ENCODE measurements around the gene SERPINB8.

The SERPINB8 gene

DNA sequence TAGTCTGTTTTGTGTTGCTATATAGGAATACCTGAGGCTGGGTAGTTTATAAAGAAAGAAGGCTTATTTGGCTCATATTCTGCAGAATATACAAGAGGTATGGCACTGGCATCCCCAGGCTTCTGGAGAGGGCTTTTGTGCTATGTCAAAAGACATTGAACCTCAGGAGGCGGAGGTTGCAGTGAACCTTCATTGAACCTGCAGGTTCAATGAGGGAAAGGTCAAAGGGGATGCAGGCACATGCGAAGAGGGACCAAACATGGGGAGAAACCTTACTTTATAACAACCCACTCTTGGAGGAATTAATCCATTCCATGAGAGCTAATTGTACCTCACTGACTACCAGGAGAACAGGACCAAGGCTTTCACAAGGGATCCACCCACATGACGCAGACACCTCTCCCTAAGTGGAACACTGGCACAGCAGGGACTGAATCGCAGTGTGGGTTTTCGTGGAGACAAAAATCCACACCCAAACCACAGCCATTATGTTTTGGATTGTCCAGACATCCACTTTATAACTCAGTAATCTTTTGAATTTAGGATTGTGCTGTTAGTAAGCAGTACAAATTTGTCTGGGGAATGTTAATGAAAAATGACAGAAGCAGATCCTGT is 4.1 kb upstream of the SERPINB8 start:
- DNase-seq = no peak

DNA sequence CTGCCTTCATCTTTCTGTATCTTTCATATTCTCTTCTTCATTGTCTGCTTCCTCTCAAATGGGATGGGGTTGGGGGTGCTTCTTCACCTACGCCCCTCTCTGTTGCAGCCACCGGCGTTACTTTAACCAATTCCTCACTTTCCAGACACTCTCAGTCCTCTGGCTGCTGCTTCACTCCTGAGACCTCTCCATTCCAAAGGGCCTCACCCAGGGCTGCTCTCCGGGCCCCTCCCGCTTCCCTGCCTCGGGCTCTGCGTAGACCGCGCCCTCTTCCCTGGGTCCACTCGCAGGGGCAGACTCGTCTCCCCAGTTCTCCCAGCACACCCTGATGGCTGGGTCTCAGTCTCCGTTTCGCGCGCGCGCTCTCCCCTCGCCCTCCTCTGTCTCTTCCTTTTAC is 926 bp downstream of the SERPINB8 start:
- DNase-seq = no peak

DNA sequence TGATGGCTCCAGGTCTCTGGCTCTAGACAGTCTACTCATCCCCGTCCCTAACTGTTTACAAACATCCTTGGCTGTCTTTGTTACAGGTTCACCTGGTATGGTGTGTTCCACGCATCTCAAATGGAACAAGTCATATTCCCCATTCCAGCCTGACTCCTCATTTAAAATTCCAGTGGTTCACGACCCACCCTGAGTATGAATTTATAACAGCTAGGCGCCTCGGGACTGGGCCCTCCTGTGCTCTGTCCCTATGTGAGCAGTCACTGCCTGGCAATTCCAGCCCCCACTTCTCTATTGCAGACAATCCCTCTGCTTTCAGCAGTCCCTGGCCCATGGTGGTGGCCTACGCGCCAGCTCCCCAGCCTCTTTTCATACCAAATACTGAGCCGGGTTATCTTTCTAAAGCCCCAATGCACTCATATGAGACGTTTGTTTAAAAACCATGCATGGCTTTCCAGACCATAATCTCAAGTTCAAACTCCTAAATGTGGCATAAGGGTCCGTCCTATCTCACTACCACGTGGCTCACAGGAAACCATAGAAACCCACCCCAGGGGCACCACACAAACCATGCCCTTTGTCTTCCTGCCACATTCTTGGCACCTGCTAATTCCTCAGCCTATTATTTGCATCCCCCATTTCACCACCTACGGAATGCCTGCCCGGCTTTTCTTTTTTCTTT is 1.6 kb downstream of the SERPINB8 start:
- no peak for DNase-seq

DNA sequence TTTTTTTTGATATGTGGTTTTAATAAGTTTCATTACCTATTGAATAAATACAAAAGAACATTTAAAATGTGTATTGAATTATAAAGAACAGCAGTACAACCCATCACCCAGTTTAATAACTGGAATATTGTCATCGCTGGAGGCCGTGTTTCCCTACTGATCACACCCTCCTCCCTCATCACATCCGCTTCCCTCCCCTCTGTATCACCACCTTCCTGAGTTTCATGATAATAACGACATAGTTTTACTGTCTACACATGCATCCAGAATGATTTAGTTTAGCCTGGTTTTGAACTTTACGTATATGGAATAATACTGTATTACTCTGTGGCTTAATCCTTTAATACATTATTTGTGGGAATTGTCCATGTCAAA is 2.1 kb downstream of the SERPINB8 start:
- no peak for DNase-seq

DNA sequence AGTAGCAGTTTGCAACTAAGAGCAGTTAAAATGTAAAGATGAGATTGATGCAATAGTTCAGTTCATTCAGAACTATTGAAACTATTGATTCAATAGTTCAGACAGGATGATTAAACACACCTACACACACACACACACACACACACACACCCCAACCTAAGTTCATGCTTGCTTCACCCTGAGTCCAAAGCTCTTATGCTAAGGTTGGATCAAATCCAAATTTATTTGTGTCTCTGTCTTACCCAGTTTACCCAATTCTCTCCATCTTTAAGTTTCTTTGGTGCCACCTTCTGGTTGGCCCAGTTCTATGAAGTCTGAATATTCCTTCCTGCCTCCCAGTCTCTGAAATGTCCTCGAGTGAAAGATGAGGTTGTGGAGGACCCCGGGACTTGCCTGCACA is 5.1 kb downstream of the SERPINB8 start:
- DNase-seq = no peak

DNA sequence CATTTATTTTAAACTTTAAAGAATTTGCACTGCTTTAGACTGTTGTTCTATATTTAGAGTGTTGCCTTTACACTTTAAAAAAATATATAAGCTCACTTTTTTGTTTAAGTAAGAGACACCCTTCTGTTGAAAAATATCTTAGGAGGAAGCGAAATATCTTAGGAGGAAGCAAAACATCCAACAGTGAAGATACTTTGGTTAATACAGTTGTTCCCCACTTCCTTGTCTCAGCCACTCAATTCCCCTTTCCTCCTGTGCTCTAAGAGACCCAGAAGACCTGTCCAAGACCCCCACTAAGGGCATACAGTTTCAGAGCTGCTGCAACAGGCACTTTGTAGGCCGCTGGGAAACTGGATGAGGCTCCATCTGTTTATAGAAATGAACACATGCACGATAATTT is 5.7 kb downstream of the SERPINB8 start:
- no peak for DNase-seq

DNA sequence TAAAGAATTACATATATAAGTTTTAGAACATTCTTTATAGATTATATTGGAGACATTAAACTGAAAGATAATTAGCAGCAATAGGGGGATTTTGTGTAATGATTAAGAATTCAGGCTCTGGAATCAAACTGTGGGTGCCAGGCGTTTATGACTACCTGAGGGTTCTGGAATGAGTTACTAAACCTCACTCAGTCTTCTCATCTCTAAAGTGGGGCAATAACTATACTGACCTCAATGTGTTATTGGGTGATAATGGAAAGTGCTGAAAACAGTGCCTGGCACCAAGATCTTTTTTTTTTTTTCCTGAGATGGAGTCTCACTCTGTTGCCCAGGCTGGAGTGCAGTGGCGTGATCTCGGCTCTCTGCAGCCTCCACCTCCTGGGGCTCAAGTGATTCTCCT is 7.2 kb downstream of the SERPINB8 start:
- DNase-seq = no peak

DNA sequence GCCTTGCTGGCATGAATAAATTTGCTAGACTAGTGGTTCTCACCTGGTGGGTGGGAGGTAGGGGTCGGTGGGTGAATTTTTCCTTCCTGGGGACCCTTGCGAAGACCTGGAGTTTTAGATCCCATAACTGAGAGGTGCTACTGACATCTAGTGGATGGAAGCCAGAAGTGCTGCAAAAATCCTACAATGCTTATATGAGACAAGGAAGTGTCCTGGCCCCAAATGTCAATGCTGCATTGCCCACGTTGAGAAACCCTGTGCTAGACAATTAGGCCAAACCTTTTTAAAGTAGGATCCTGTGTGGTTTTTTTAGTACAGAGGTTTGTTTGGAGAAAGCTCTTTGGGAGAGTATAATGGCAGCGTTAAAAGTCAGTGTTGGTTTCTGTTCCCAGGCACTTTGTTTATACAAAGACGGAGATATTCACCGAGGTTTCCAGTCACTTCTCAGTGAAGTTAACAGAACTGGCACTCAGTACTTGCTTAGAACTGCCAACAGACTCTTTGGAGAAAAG is 9.6 kb downstream of the SERPINB8 start:
- no peak for DNase-seq

DNA sequence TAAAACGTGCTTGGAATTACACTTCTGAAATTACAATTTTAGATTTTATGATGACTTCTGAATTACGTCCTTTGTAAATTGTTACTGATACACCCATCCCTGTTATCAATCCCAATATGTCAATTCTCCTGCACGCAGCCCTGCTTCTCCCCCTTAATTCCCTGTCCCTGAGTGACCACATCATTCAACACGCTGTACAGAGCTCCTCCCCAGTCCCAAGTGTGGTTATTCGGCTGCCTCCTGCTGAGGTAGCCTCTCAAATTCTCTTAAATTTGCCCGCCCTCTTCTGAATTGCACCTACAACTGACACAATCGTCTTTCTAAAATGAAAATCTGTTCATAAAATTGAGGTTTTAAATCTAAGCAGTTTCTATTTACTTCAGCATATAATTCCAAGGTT is 10.1 kb downstream of the SERPINB8 start:
- DNase-seq = no peak

DNA sequence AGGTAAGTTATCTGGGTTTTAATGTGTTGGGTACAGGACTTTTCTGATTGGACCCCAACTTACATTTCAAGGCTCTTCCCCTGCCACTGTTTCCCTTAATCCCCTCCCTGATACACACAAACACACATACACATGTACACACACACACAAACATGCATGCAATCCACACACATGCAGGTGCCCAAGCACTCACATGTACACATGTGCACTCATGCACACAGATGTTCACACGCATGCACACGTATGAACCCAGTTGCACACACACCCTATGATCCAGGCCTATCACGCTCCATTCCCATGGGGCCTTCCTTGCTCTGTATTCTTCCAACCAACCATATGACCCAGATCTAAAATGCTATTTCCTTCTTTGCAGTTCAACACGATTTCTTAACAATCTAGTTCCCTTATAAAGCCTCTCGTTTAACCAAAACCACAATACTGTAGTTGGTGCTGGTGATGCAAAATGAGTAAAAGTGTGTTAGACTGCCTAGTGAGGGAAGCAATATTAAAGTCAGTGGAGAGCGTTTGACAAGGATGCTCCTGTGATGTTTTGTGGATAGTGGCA is 11.1 kb downstream of the SERPINB8 start:
- no peak for DNase-seq

DNA sequence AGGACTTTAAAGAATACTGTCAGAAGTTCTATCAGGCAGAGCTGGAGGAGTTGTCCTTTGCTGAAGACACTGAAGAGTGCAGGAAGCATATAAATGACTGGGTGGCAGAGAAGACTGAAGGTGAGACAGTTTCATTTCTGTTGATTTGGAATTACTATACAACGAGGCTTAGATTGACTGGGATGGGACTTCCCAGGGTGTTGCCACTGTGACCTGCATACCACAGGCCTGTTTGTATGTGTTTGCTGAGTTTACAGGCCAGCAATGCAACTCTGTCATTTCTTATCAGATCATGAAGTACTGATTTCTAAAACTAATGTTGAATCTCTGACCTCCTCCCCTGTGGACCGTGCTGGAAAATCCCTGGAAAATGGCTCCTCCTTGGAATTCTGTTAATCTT is 11.8 kb downstream of the SERPINB8 start:
- DNase-seq = no peak

DNA sequence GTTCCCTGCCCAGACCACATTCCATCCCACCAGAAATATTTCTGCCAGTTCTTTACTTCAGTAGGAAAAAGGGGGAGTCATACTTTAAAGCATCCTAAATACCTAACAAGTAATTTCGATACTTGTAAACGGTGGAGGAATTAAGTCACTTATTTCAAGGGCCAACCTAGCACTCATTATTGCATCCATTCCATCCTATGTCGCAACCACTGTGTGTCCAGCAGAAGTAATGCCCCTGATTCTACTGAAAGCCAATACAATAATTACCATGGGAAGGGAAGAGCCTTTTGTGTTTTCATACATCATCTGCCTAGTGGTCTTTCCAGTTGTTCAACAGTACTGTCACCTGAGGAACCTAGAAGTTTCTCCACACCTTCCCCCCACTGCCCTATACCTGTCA is 12.5 kb downstream of the SERPINB8 start:
- no peak for DNase-seq

DNA sequence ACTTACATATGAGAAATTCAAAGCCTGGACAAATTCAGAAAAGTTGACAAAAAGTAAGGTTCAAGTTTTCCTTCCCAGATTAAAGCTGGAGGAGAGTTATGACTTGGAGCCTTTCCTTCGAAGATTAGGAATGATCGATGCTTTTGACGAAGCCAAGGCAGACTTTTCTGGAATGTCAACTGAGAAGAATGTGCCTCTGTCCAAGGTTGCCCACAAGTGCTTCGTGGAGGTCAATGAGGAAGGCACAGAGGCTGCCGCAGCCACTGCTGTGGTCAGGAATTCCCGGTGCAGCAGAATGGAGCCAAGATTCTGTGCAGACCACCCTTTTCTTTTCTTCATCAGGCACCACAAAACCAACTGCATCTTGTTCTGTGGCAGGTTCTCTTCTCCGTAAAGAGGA is 17.0 kb downstream of the SERPINB8 start:
- no peak for DNase-seq

DNA sequence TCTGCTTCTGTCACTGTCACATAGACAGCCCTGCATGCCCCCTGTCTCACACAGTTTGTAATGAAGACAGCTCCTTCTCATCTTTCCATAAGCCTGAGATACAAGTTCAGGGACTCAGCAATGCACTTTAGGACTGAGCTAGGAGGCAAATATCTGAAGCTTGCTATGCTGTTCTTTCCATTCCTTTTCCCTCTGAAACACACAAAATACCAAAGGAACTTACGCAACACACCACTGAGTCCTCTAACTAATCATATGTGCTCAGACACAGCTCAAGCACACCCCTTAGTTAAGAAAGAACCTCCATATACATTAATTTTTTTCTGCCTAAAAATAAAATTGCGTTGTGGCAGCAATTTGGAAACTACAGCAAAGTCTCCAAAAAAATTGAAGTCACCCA is 17.9 kb downstream of the SERPINB8 start:
- DNase-seq = no peak

DNA sequence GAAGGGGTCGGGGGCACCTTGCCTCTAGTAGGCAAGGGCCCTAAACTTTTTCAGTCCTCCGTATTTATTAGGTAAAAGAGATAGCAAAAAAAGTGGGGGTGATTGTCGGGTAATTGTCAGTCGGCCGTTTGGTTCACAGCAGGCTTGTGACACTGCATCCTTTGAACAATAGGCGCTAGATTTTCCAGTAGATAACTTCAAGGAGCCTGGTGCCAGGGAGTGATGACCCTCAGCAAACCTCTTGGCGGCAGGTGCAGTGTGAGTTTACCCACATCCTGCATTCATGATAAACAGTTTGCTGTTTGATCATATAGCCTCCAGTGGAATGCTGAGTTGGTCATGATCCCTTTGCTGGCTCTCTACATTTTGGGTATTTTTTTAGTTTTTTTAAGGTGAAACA is 22.9 kb downstream of the SERPINB8 start:
- no peak for DNase-seq

DNA sequence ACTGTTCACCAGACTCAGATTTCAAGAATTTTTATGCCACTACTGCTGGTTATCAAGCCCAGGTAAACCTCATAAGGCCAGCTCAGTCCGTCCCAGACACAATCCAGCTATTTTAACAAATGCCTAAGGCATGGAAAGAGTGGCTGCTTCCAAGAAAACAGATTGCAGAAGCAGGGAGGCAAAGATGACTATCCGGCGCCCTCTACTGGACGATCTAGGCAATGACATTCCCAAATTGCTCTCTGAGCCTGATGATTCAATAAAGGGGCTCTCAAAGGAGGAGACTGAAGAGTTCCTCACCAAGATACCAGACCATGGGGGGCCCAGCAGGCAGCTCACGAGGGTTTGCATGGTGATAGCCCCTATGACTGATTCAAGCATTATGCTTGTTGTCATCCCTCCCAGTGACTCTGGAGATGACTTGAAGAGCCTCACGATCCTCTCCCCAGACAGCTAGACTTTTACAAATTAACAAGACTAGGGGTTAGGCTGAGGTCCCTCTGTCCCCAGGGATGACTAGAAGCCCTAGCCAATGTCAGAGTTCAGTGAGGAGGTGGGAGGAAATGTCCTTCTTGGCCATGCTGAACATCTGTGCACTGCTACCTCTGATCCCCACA is 25.0 kb downstream of the SERPINB8 start:
- no peak for DNase-seq

DNA sequence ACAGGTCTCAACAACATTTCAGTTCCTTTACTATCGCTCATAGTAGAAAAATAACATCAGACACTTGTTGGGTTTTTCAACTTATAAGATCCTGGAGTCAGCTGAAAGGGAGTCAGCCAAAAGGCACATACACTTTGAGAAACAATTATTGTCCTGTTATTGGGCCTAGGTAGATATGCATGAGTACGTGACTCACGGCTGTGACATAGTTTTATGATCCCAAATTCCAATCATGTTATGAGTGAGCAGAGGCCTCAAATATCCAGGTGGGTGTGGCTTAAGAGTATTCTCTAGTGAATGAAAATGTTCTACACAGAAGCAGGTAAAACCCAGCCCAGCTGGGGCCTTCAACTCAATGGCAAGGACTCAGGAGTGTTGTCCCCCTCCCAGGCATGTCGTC is 27.2 kb downstream of the SERPINB8 start:
- DNase-seq = no peak

DNA sequence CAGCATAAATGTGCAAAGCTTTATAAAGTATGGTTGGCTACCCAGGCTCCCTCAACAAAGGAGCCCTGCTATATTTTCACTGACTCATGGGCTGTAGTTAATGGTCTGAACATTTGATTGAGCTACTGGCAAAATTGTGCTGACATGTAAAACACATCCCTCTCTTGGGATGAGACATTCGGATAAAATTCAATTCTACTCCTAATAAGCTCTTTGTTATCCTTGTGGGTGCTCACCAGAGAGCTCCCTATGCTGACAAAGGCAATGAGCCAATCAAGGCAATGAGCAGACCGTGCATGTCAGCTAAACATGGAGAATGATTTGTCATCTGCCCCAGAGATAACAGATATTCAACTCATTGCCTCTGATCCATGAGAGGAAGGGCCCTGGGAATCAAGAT is 27.7 kb downstream of the SERPINB8 start:
- DNase-seq = no peak

DNA sequence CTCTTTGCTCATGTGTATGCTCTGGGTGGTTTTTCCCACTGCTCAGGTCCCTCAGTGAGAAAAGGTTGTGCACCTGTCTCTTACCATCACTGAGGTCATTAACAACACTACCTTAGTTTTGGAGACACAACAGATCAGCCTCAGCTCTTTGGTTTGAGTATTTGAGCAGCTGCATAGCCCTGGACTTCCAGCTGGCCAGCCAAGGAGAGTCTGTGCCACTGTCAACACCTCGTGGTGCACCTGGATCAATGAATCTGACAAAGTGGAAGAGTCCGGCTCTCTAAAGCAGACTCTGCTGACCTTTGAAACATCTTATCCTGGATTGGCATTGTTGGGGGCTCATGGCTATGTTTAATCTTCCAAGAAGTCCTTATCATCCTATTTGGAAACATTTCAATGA is 30.0 kb downstream of the SERPINB8 start:
- DNase-seq = no peak

DNA sequence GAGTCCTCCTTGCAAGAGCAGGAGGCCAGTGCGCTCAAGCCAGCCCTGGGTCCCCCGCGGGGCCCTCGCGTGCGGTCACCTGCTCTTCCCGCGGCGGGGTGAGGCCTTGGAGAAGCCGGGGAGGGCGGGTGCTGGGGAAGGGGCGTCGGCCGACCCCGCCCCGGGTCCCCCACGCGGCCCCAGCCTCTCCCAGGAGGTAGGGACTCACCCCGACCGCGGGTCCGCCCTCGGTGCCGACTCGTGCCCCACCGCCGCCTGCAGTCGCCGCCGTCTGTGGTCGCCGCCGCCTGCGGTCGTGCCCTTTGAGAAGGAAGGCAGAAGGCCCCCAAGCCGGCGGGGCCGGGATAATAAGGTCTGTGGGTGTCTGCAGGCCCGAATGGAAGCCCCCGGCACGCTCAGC is 32.7 kb downstream of the SERPINB8 start:
- DNase-seq = no peak

DNA sequence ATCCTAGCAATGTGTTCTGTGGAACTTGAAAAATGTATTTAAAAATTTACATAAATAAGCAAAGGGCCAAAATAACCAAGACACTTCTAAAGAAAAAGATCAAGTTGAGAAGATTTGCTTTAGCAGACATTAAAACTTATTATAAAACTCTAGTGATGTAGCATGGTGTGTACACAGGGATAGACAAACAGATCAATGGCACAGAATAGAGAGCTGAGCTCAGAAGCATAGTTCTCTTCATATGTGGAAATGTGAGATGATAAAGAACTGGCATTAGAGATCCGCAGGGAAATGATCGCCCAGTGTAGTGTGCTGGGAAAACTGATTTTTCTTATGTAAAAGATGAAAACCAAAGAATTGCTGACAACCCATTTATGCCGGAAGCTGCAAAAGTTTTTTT is 39.4 kb downstream of the SERPINB8 start:
- no peak for DNase-seq

DNA sequence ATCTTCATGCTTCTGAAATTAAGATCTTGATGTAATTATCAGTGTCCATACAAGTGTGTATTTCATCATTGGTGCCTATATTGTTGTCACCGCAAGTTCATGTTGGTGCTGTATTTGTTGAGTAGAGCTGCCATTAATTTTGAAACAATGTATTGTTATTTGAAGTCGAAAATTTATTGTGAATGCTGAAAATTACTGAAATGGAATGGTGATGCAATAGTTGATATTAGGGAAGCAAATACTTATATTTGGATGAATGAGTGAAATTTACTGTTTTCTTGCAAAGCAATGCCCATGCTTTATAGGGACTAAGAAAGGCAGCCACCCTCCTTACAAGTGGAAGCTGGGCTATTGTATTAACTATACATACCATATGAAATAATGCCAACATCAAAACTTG is 41.6 kb downstream of the SERPINB8 start:
- no peak for DNase-seq

DNA sequence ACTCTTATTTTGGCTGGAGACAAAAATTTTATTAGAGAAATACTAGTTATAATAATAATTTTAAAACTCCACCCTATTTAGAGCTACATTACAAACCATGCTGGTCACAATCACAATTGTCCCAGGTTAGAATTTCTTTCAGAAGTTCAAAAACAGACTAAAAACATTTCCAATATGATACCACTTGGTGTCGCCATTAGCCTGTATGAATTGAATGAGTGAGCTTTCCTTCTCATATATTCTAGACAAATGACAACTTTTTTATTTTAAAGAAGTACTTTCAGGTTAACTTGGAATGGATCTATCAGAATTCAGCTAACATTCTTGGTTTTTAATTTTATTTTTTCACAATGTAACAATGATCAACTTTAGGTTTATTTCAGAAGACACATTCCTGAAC is 48.0 kb downstream of the SERPINB8 start:
- DNase-seq = no peak

Measured in NK-92 treated with Interleukin-12 subunit alpha and Interleukin-12 subunit beta, amount 100 ng/mL, for 24 hours (cell line).